ENCODE results near the gene RNF224. TPM values are rescaled to one million over a fixed set of nuclear protein-coding genes. Genes with fewer than 3 reads are reported as not detected.

RNF224 gene
- polyA plus RNA-seq, 2 of the 4 experiments (the other 2 are of a cell fraction) = 0.04 TPM; not detected in 1

DNA sequence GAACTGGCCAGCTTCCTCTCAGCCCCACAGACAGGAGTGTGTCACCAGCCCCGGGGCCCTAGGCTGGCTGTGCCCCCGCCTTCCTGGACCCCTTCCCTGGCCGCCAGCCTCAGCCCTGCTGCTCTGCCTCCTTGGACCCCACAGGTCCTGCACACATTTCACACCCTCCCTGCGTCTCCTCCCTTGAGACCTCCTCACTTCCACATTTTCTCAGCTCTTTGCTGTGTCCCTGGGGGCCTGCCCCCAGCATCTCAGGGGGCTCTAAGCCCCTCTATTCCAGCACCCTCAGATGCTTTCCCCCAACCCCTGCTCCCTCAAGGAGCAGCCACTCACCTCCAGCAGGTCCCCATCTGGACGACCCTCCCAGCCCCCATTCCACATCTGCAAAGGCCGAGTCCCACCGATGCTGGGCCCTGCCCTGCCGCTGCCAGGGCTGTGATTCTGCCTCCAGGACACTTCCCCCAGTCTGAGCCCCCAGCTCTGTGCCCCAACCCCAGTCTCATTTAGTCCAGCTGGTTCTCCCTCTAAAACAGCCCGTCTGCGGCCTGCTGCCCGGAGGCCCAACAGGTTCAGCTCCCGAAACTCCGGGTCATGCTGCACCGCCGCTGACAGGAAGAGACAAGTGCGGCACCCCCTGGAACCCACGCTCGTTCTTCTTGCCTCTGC lies 7.6 kb downstream of the RNF224 start:
- Histone ChIP-seq H3K4me3 (no peak overlapping the region), H3K9me3 (no peaks in the 10 kb centered on the region), H3K4me2 (no peak overlapping the region), H3K4me1 (peaks cover 45% of the 10 kb centered on the region), H3K27ac (no peak overlapping the region)
- ChIA-PET CTCF (interaction anchor here (0.6 to 8.6 kb wide), 9 partner anchors 11 to 188 kb away, joined by 3 to 71 read pairs (median 5); partner anchors contain the start of genes CYSRT1 and SSNA1), POLR2A (no interaction called here)
- TF ChIP-seq CHD2 (IDR thresholded peaks at IDR 0.05; ENCODE audit: low read length, partially characterized antibody) = no peak
- no peak for TF ChIP-seq RNF2 (IDR thresholded peaks at IDR 0.05; ENCODE audit: borderline replicate concordance, low read depth)
- TF ChIP-seq RARB (CRISPR knock-in tag; IDR thresholded peaks at IDR 0.05) = no peak
- FAIRE-seq (no peak), DNase-seq (ENCODE audit: low read depth in 1 of 2, low spot score in 1 of 2) (no peak), ATAC-seq (no peak)
- WGBS (ENCODE audit: missing lambda C conversion rate) = 89% methylated on average over 17 of the region's 18 CpGs

DNA sequence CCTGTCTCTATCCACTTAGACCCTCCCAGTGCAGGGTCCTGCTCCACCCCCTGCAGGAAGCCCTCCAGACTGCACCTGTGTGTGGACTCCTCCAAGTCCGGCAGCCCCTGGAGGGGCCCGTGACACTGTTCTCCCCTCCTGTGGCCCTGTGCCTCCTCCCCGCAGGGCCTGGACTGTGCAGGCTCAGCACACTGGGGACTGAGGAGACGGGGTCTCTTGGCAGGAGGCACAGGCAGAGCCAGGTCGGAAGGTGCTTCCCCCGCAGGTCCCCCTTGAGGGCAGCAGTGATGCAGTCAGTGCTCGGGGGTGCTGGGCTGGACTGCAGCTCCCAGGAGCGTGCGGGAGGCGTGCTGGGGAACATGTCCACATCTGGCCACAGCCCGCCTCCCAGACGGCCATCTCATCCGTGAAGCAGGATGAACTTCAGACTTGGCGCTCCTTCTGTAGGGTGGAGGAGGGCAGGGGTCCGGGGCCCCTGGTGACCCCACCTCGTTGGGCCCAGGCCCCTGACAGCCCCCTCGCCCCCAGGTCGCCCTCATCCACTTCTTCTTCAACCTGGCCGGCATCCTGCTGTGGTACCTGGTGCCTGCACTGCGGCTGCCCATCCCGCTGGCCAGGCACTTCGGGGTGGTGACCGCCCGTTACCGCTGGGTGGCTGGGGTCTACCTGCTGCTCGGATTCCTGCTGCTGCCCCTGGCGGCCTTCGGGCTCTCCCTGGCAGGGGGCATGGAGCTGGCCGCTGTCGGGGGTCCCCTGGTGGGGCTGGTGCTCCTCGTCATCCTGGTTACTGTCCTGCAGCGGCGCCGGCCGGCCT lies 8.3 kb downstream of the RNF224 start:
- Histone ChIP-seq H3K4me2 (no peak overlapping the region), H3K4me3 (no peak overlapping the region), H3K27ac (0 out of 6 replicates have a peak overlapping the region, but pooled peaks of 1 of the 2 experiments have one; percentile 33), H3K4me1 (peaks cover 38% of the 10 kb centered on the region), H3K9me3 (no peaks in the 10 kb centered on the region)
- TF ChIP-seq, protein P1, sequence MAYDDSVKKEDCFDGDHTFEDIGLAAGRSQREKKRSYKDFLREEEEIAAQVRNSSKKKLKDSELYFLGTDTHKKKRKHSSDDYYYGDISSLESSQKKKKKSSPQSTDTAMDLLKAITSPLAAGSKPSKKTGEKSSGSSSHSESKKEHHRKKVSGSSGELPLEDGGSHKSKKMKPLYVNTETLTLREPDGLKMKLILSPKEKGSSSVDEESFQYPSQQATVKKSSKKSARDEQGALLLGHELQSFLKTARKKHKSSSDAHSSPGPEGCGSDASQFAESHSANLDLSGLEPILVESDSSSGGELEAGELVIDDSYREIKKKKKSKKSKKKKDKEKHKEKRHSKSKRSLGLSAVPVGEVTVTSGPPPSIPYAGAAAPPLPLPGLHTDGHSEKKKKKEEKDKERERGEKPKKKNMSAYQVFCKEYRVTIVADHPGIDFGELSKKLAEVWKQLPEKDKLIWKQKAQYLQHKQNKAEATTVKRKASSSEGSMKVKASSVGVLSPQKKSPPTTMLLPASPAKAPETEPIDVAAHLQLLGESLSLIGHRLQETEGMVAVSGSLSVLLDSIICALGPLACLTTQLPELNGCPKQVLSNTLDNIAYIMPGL (CRISPR knock-in tag; IDR thresholded peaks at IDR 0.05; ENCODE audit: borderline replicate concordance) = no peak
- TF ChIP-seq, protein P2, sequence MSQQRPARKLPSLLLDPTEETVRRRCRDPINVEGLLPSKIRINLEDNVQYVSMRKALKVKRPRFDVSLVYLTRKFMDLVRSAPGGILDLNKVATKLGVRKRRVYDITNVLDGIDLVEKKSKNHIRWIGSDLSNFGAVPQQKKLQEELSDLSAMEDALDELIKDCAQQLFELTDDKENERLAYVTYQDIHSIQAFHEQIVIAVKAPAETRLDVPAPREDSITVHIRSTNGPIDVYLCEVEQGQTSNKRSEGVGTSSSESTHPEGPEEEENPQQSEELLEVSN (IDR thresholded peaks at IDR 0.05; ENCODE audit: borderline replicate concordance, low read depth) = no peak
- ATAC-seq (peak in 1 of 2 experiments; percentile 6; a peak in 1 of 6 replicates), FAIRE-seq (no peak), DNase-seq (ENCODE audit: low read depth in 1 of 2, low spot score in 1 of 2) (no peak)
- ChIA-PET POLR2A (interaction anchor here (0.6 to 1.8 kb wide), 2 partner anchors 46 to 105 kb away, joined by 4 to 5 read pairs; no protein-coding TSS in a partner anchor), CTCF (interaction anchor here (0.6 to 13.1 kb wide), 39 partner anchors 9 to 430 kb away, joined by 3 to 236 read pairs (median 5); partner anchors contain the start of genes ANAPC2, CYSRT1, DPP7 and NELFB)
- WGBS (ENCODE audit: missing lambda C conversion rate) = 68% methylated on average over 21 of the region's 35 CpGs

DNA sequence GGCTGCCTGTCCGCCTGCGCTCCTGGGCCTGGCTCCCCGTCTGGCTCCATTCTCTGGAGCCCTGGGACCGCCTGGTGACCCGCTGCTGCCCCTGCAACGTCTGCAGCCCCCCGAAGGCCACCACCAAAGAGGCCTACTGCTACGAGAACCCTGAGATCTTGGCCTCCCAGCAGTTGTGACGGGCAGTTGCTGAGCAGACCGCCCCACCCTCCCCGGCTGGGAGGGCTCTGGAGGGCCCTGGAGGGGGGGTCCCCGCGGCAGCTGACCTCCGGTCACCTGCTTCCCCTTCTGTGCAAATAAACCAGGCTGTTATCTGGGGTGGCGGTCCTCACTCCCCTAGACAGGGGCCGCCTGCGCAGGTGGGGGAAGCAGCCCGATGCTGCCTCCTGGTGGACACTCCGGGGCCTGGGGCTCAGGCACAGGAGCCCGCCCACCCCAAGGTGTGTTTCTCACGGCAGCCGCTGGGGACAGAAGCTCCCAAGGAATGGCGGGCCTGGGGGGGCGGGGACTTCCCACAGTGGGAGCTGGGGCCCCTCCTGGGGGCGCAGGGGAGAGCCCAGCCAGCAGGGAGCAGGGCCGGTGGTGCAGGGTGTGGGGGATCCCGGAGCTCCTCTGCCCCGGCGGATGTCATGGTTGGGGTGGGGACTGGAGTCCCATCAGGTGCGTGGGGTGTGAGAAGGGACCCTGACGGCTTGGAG lies 9.1 kb downstream of the RNF224 start:
- CTCF ChIA-PET = interaction anchor here (0.6 to 13.1 kb wide), 67 partner anchors 8 to 431 kb away, joined by 3 to 236 read pairs (median 5); partner anchors contain the start of genes ANAPC2, CYSRT1, DPP7 and FUT7
- H3K4me1 ChIP-seq = peaks cover 35% of the 10 kb centered on the region
- WGBS (ENCODE audit: missing lambda C conversion rate) = 38% methylated on average over 20 of the region's 31 CpGs
- DNase-seq (ENCODE audit: low read depth in 1 of 2, low spot score in 1 of 2) = peak; percentile 82 to 93
- H3K4me2 ChIP-seq = peak overlapping the region; percentile 65
- H3K9me3 ChIP-seq = no peaks in the 10 kb centered on the region
- ATAC-seq = peak; percentile 20 to 69
- H3K27ac ChIP-seq = peak overlapping the region in 1 of 2 experiments; percentile 63; a peak in 3 of 6 replicates
- POLR2A ChIA-PET = interaction anchor here (0.6 to 1.8 kb wide), 3 partner anchors 13 to 106 kb away, joined by 3 to 5 read pairs (median 4); no protein-coding TSS in a partner anchor
- no peak for FAIRE-seq
- H3K4me3 ChIP-seq = no peak overlapping the region
- TF ChIP-seq HOXB5 (CRISPR knock-in tag; IDR thresholded peaks at IDR 0.05) (no peak), MAX (IDR thresholded peaks at IDR 0.05) (peak; percentile 54), FOSL2 (IDR thresholded peaks at IDR 0.05) (no peak), FOSL2 (CRISPR knock-in tag; IDR thresholded peaks at IDR 0.05) (no peak), ZC3H11A (IDR thresholded peaks at IDR 0.05) (no peak), EHMT2 (IDR thresholded peaks at IDR 0.05; ENCODE audit: low read depth) (no peak), CHD2 (IDR thresholded peaks at IDR 0.05; ENCODE audit: low read length, partially characterized antibody) (no peak), RAD21 (conservative IDR thresholded peaks at IDR 0.05 in 1 of 2, IDR thresholded peaks at IDR 0.05 in 1 of 2) (peak; percentile 76 to 84), SMC3 (IDR thresholded peaks at IDR 0.05) (peak; percentile 84), HOXB13 (CRISPR knock-in tag; IDR thresholded peaks at IDR 0.05; ENCODE audit: low read depth) (no peak)
- TF ChIP-seq, protein P3, sequence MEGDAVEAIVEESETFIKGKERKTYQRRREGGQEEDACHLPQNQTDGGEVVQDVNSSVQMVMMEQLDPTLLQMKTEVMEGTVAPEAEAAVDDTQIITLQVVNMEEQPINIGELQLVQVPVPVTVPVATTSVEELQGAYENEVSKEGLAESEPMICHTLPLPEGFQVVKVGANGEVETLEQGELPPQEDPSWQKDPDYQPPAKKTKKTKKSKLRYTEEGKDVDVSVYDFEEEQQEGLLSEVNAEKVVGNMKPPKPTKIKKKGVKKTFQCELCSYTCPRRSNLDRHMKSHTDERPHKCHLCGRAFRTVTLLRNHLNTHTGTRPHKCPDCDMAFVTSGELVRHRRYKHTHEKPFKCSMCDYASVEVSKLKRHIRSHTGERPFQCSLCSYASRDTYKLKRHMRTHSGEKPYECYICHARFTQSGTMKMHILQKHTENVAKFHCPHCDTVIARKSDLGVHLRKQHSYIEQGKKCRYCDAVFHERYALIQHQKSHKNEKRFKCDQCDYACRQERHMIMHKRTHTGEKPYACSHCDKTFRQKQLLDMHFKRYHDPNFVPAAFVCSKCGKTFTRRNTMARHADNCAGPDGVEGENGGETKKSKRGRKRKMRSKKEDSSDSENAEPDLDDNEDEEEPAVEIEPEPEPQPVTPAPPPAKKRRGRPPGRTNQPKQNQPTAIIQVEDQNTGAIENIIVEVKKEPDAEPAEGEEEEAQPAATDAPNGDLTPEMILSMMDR (IDR thresholded peaks at IDR 0.05) = peak; percentile 97
- TF ChIP-seq, protein P4, sequence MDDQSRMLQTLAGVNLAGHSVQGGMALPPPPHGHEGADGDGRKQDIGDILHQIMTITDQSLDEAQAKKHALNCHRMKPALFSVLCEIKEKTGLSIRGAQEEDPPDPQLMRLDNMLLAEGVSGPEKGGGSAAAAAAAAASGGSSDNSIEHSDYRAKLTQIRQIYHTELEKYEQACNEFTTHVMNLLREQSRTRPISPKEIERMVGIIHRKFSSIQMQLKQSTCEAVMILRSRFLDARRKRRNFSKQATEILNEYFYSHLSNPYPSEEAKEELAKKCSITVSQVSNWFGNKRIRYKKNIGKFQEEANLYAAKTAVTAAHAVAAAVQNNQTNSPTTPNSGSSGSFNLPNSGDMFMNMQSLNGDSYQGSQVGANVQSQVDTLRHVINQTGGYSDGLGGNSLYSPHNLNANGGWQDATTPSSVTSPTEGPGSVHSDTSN (IDR thresholded peaks at IDR 0.05) = 0 out of 2 replicates have a peak, but pooled peaks have one; percentile 16
- TF ChIP-seq, protein P5, sequence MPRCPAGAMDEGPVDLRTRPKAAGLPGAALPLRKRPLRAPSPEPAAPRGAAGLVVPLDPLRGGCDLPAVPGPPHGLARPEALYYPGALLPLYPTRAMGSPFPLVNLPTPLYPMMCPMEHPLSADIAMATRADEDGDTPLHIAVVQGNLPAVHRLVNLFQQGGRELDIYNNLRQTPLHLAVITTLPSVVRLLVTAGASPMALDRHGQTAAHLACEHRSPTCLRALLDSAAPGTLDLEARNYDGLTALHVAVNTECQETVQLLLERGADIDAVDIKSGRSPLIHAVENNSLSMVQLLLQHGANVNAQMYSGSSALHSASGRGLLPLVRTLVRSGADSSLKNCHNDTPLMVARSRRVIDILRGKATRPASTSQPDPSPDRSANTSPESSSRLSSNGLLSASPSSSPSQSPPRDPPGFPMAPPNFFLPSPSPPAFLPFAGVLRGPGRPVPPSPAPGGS (IDR thresholded peaks at IDR 0.05) = no peak
- TF ChIP-seq, protein P1 (CRISPR knock-in tag; IDR thresholded peaks at IDR 0.05; ENCODE audit: borderline replicate concordance) = 0 out of 2 replicates have a peak, but pooled peaks have one; percentile 18
